ENCODE measurements around the gene NTM.

The NTM gene

DNA sequence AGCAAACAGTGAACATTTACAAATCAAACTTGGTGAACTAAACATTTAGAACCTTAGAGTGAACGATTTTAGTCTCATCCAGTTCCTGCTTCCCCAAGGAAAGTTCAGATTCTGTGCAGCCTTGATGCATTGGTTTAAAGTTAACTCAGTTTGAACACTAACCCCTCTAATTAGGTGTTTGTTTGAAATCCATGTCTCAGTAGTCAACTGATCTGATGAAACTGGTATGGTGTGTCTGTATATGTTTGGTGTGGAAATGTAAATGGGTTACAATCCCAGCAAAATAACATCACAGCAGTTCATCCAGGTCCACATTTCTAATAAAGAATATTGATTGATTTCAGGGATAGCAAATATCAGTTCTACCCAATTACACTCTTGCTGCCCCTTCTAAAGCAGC, 532.0 kb downstream of the NTM start:
- DNase-seq (ENCODE audit: low read depth, low spot score), result no peak
- in situ Hi-C loops (cut with HindIII; ENCODE audit: low sequenced_read_pairs), result no loop called here
- TF ChIP-seq, protein P1, sequence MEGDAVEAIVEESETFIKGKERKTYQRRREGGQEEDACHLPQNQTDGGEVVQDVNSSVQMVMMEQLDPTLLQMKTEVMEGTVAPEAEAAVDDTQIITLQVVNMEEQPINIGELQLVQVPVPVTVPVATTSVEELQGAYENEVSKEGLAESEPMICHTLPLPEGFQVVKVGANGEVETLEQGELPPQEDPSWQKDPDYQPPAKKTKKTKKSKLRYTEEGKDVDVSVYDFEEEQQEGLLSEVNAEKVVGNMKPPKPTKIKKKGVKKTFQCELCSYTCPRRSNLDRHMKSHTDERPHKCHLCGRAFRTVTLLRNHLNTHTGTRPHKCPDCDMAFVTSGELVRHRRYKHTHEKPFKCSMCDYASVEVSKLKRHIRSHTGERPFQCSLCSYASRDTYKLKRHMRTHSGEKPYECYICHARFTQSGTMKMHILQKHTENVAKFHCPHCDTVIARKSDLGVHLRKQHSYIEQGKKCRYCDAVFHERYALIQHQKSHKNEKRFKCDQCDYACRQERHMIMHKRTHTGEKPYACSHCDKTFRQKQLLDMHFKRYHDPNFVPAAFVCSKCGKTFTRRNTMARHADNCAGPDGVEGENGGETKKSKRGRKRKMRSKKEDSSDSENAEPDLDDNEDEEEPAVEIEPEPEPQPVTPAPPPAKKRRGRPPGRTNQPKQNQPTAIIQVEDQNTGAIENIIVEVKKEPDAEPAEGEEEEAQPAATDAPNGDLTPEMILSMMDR (IDR thresholded peaks at IDR 0.05; ENCODE audit: low read depth, low read length), result no peak
- no peak overlapping the region for H3K4me3 ChIP-seq (ENCODE audit: low read depth, low read length)

GRCh38 chr11:131903074-131903473, 532.7 kb downstream of the NTM start:
- no peak overlapping the region for H3K4me3 ChIP-seq (ENCODE audit: low read depth, low read length)
- TF ChIP-seq, protein P1 (IDR thresholded peaks at IDR 0.05; ENCODE audit: low read depth, low read length), result no peak
- in situ Hi-C loops (cut with HindIII; ENCODE audit: low sequenced_read_pairs), result no loop called here
- DNase-seq (ENCODE audit: low read depth, low spot score), result no peak

DNA sequence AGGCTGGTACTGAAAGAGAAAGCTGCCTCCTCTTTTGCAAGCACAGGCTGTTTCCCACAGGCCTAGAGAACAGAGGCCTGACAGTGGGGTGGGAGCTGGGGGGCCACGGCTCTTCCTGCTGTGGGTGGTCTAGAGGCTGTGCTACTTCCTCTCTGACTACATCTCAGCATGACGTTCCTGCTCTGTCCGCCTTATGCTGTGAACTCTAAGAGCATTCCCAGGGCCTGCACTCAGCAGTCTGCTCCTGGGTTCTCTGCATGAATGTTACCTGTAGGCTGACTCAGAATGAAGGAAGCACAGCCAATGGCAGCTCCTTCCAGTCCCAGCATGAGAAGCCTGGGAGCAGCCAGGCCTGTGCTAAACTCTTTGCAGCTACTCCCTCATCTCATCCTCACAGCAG, 534.3 kb downstream of the NTM start:
- TF ChIP-seq, protein P1 (IDR thresholded peaks at IDR 0.05; ENCODE audit: low read depth, low read length), result no peak
- in situ Hi-C loops (cut with HindIII; ENCODE audit: low sequenced_read_pairs), result no loop called here
- H3K4me3 ChIP-seq (ENCODE audit: low read depth, low read length), result no peak overlapping the region

DNA sequence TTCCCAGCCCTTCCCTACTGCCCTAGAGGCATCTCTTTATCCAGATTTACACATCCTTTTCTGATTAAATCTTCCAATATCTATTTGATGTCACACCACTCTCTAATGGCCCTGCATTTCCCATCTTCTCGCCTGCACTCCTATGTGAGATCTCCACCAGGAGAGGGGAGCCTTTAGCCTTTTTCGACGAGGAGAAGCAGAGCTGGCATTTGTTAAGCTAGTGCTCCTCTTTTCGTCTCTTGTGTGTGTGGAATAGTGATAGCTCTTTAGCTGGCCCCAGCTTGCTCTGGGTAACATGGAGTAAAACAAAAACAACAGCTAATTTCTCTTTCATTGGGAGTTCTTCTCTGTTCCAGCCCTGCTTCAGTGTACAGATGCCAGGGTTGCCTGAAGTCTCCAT, 536.5 kb downstream of the NTM start:
- H3K4me3 ChIP-seq (ENCODE audit: low read depth, low read length), result no peak overlapping the region
- in situ Hi-C loops (cut with HindIII; ENCODE audit: low sequenced_read_pairs), result no loop called here
- TF ChIP-seq, protein P1 (IDR thresholded peaks at IDR 0.05; ENCODE audit: low read depth, low read length), result peak; percentile 28
- peak; percentile 32 for DNase-seq (ENCODE audit: low read depth, low spot score)

More for the DNA sequence above, 534.3 kb downstream of the NTM start:
- DNase-seq (ENCODE audit: low read depth, low spot score), result peak; percentile 96

DNA sequence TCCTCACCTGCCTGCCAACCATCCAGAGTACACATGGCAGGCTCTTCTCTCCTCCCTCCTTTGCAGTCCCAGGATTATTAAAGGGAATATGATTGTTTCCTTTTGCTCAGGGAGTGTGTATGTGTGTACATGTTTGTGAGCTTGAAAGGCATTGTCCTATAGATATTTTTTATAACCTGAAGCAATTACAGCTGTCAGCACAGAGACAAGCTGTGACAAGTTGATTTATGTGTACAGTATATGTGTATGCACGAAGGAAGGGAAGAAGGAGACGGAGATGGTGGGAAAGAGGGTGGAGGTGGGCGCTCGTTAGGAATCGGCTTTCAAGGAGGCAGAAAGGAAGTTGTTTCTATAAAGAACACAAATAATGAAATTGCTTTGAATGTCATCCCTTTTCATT, 537.0 kb downstream of the NTM start:
- DNase-seq (ENCODE audit: low read depth, low spot score), result no peak
- TF ChIP-seq, protein P1 (IDR thresholded peaks at IDR 0.05; ENCODE audit: low read depth, low read length), result no peak
- in situ Hi-C loops (cut with HindIII; ENCODE audit: low sequenced_read_pairs), result no loop called here
- H3K4me3 ChIP-seq (ENCODE audit: low read depth, low read length), result no peak overlapping the region

- DNase-seq (ENCODE audit: low read depth, low spot score), result no peak
- H3K4me3 ChIP-seq (ENCODE audit: low read depth, low read length), result no peak overlapping the region
- in situ Hi-C loops (cut with HindIII; ENCODE audit: low sequenced_read_pairs), result no loop called here
- TF ChIP-seq, protein P1 (IDR thresholded peaks at IDR 0.05; ENCODE audit: low read depth, low read length), result no peak
Observed at GRCh38 chr11:131908316-131908715, 537.9 kb downstream of the NTM start.

Measured in astrocyte of the spinal cord (primary cell).